ENCODE data around the gene MTERF1. TPM values are rescaled to one million over a fixed set of nuclear protein-coding genes. Genes with fewer than 3 reads are reported as not detected.

MTERF1 gene
- total and polyA plus RNA-seq, 2 experiments from 2014 or later, result 14.5 to 19.7 TPM

- Mint-ChIP-seq H3K4me3 (no peak overlapping the region), H3K27me3 (ENCODE audit: insufficient read depth, low read depth, poor library complexity) (peaks cover 1% of the 10 kb centered on the region), H3K36me3 (ENCODE audit: low read depth) (no peaks in the 10 kb centered on the region), H3K27ac (no peak overlapping the region), H3K4me1 (no peaks in the 10 kb centered on the region), H3K9me3 (no peaks in the 10 kb centered on the region)
- no peak overlapping the region for H2AFZ ChIP-seq
- TF ChIP-seq EZH2phosphoT487 (IDR thresholded peaks at IDR 0.05; ENCODE audit: unreplicated experiment) (no peak), ZNF331 (CRISPR knock-in tag; IDR thresholded peaks at IDR 0.05; ENCODE audit: low read depth) (no peak), ZNF114 (CRISPR knock-in tag; IDR thresholded peaks at IDR 0.05) (no peak), REST (IDR thresholded peaks at IDR 0.05; ENCODE audit: unreplicated experiment) (no peak), NANOG (IDR thresholded peaks at IDR 0.05; ENCODE audit: borderline replicate concordance) (no peak), POLR2AphosphoS5 (IDR thresholded peaks at IDR 0.05; ENCODE audit: low read depth) (no peak), JUNB (IDR thresholded peaks at IDR 0.05; ENCODE audit: unreplicated experiment) (no peak), ZNF462 (CRISPR knock-in tag; IDR thresholded peaks at IDR 0.05) (no peak), ETS1 (IDR thresholded peaks at IDR 0.05) (no peak), CTCF (conservative IDR thresholded peaks at IDR 0.05; ENCODE audit: low read depth in 2 of 2) (no peak), EZH2 (IDR thresholded peaks at IDR 0.05; ENCODE audit: low read depth, unreplicated experiment) (no peak), CREB1 (CRISPR knock-in tag; IDR thresholded peaks at IDR 0.05; ENCODE audit: low read depth) (no peak), STAT1 (IDR thresholded peaks at IDR 0.05; ENCODE audit: unreplicated experiment) (no peak)
- H3K4me1 ChIP-seq (ENCODE audit: insufficient read depth), result no peaks in the 10 kb centered on the region
- H3K9me2 ChIP-seq (ENCODE audit: insufficient read depth), result no peaks in the 10 kb centered on the region
- H4K20me1 ChIP-seq (replicated peaks; ENCODE audit: insufficient read depth), result no peaks in the 10 kb centered on the region
- no peaks in the 10 kb centered on the region for H3K27me3 ChIP-seq (ENCODE audit: insufficient read depth)
- H3K4me3 ChIP-seq, result no peak overlapping the region
- no peaks in the 10 kb centered on the region for H3K79me2 ChIP-seq (replicated peaks; ENCODE audit: insufficient read depth)
- no peaks in the 10 kb centered on the region for H3F3A ChIP-seq (replicated peaks; ENCODE audit: low read depth)
- no peaks in the 10 kb centered on the region for H3K36me3 ChIP-seq (ENCODE audit: insufficient read depth)
- H3K4me2 ChIP-seq, result no peak overlapping the region
- no peak for ATAC-seq
- no peak for DNase-seq (ENCODE audit: low spot score)
- H3K27ac ChIP-seq (ENCODE audit: low read depth), result no peak overlapping the region
These were observed 13.8 kb downstream of the MTERF1 start for GRCh38 chr7:91866599-91867148.
